Stomach (tissue), 4 donors: ENCODE data around the gene PHIP.

Source experiments
- CTCF ChIP-seq, 7 experiments: fragments of 450-650 bp in 4 of 7; fragments of 200-600 bp in 3 of 7; sonication (generic) in 3 of 7; IDR thresholded peaks; one replicate each; pipeline ENCODE4 v1.5.1; 2016 to 2019; ENCODE audit warnings: antibody characterized with exemption in 7 of 7, control low read depth in 2 of 7, mild to moderate bottlenecking in 1 of 7
- POLR2A ChIP-seq, 4 donors: fragments of 450-650 bp; IDR thresholded peaks; one replicate each; pipeline ENCODE4 v1.6.1; 2016; ENCODE audit warnings: antibody characterized with exemption in 4 of 4, control low read depth in 2 of 4, mild to moderate bottlenecking in 1 of 4, moderate library complexity in 1 of 4

GRCh38 chr6:79115553-79116182, 37.6 kb upstream of the PHIP start:
- no peak for TF ChIP-seq CTCF (IDR thresholded peaks at IDR 0.05)
- no peak for TF ChIP-seq POLR2A (IDR thresholded peaks at IDR 0.05)
